Measurements from ENCODE around the gene WNK3. TPM values are rescaled to one million over a fixed set of nuclear protein-coding genes. Genes with fewer than 3 reads are reported as not detected.

WNK3 gene
- total and polyA plus RNA-seq, 9 of the 15 experiments (the other 6 are each of a cell fraction or from before 2014, with no cell fraction given) = under 0.01 to 0.02 (median 0.01) TPM; not detected in 4

DNA sequence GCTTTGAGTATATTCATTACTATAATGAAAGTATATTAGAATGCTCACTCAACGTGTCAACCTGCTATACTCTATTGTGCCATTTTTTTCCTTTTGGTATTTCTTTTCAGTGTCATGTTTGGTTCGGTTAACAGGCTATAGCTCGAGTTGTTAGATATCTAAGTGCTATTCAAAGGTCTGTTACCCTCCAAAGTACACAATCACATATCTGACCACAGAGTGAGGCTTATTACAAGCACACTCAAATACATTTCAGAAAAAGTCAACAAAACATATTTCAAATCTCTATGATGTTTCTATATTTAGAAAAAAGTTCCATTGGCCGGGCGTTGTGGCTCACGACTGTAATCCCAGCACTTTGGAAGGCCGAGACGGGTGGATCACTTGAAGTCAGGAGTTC lies 32.8 kb downstream of the WNK3 start:
- no peak for TF ChIP-seq ZNF3 (CRISPR knock-in tag; IDR thresholded peaks at IDR 0.05)
- TF ChIP-seq, protein P1, sequence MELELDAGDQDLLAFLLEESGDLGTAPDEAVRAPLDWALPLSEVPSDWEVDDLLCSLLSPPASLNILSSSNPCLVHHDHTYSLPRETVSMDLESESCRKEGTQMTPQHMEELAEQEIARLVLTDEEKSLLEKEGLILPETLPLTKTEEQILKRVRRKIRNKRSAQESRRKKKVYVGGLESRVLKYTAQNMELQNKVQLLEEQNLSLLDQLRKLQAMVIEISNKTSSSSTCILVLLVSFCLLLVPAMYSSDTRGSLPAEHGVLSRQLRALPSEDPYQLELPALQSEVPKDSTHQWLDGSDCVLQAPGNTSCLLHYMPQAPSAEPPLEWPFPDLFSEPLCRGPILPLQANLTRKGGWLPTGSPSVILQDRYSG (tag; conservative IDR thresholded peaks at IDR 0.05; ENCODE audit: low read depth) = no peak
- TF ChIP-seq, protein P2, sequence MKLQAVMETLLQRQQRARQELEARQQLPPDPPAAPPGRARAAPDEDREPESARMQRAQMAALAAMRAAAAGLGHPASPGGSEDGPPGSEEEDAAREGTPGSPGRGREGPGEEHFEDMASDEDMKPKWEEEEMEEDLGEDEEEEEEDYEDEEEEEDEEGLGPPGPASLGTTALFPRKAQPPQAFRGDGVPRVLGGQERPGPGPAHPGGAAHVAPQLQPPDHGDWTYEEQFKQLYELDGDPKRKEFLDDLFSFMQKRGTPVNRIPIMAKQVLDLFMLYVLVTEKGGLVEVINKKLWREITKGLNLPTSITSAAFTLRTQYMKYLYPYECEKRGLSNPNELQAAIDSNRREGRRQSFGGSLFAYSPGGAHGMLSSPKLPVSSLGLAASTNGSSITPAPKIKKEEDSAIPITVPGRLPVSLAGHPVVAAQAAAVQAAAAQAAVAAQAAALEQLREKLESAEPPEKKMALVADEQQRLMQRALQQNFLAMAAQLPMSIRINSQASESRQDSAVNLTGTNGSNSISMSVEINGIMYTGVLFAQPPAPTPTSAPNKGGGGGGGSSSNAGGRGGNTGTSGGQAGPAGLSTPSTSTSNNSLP (IDR thresholded peaks at IDR 0.05; ENCODE audit: borderline replicate concordance, low read depth, low read length) = no peak
- TF ChIP-seq MTA3 (IDR thresholded peaks at IDR 0.05; ENCODE audit: borderline replicate concordance) = no peak
- TF ChIP-seq MYNN (IDR thresholded peaks at IDR 0.05) = no peak
- no peak for TF ChIP-seq MYNN (CRISPR knock-in tag; IDR thresholded peaks at IDR 0.05)
- H3K4me2 ChIP-seq (ENCODE audit: insufficient read depth, low read length) = no peak overlapping the region
- no peak overlapping the region for H2AFZ ChIP-seq (ENCODE audit: low read depth, low read length)
- DNase-seq (ENCODE audit: extremely low read depth in 1 of 4, low spot score in 3 of 4) = no peak
- in situ Hi-C loops (cut with MboI) = no loop called here
- no peak for ATAC-seq
- H3K4me3 ChIP-seq = no peak overlapping the region
- FAIRE-seq = no peak
- H3K9me3 ChIP-seq (replicated peaks; ENCODE audit: control insufficient read depth, insufficient read depth, low read depth, low read length) = no peaks in the 10 kb centered on the region
- CTCF ChIA-PET (ENCODE audit: low intra/inter-chr PET ratio) = no interaction called here
- intact Hi-C loops (cut with micrococcal nuclease) = no loop called here
- H3K79me2 ChIP-seq (ENCODE audit: control insufficient read depth, insufficient read depth, low read length) = no peaks in the 10 kb centered on the region
- no peaks in the 10 kb centered on the region for H3K27me3 ChIP-seq (ENCODE audit: control insufficient read depth in 2 of 2, insufficient read depth in 2 of 2, low read length in 2 of 2)
- POLR2A ChIA-PET = interaction anchor here (0.7 kb wide), 1 partner anchor 13 kb away, joined by 5 read pairs; no protein-coding TSS in a partner anchor
- H3K9ac ChIP-seq (ENCODE audit: insufficient read depth in 1 of 2, low read depth in 2 of 2, low read length in 2 of 2) = no peak overlapping the region
- 0% methylated on average over 8 of the region's 8 CpGs for WGBS (ENCODE audit: insufficient coverage, low coverage, missing lambda C conversion rate)
- BruUV-seq (replicated peaks) = no TSS peak
- no peaks in the 10 kb centered on the region for H3K9me1 ChIP-seq (ENCODE audit: control insufficient read depth, insufficient read depth, low read length)
- H3K4me1 ChIP-seq (replicated peaks in 1 of 2; ENCODE audit: control insufficient read depth in 2 of 2, insufficient read depth in 2 of 2, low read length in 2 of 2) = no peaks in the 10 kb centered on the region
- H3K36me3 ChIP-seq (ENCODE audit: control insufficient read depth, insufficient read depth, low read length) = no peaks in the 10 kb centered on the region
- no peak overlapping the region for H3K27ac ChIP-seq (ENCODE audit: extremely low read depth, low read depth, low read length)
- no peaks in the 10 kb centered on the region for H4K20me1 ChIP-seq (replicated peaks; ENCODE audit: control insufficient read depth, insufficient read depth, low read length)
